Neuronal stem cell (in vitro differentiated cells): Measurements from ENCODE around the gene TBC1D22A.

Experiments
- DNase-seq: peaks from one replicate; pipeline ENCODE4 v3.0.0-alpha.2; 2013; ENCODE audit warnings: low spot score
- H2AFZ ChIP-seq: one replicate; pipeline ENCODE4 v1.6.1; 2013; ENCODE audit warnings: mild to moderate bottlenecking, low read length, inconsistent platforms
- H2AK5ac ChIP-seq: 2 replicates; pipeline ENCODE4 v1.6.1; 2013; ENCODE audit warnings: low read depth, mild to moderate bottlenecking, inconsistent platforms, low read length, moderate library complexity, mixed read lengths
- H2BK120ac ChIP-seq: 2 replicates; pipeline ENCODE4 v1.6.1; 2013; ENCODE audit warnings: low read depth, mild to moderate bottlenecking, inconsistent platforms, low read length, moderate library complexity, mixed read lengths
- H2BK12ac ChIP-seq: one replicate; pipeline ENCODE4 v1.6.1; 2013; ENCODE audit warnings: low read length, inconsistent platforms
- H2BK15ac ChIP-seq: 2 replicates; pipeline ENCODE4 v1.6.1; 2013; ENCODE audit warnings: mild to moderate bottlenecking, low read length, inconsistent platforms, mixed read lengths
- H2BK5ac ChIP-seq: one replicate; pipeline ENCODE4 v1.6.1; 2013; ENCODE audit warnings: inconsistent platforms, mild to moderate bottlenecking, low read length, moderate library complexity
- H3K14ac ChIP-seq: one replicate; pipeline ENCODE4 v1.6.1; 2013; ENCODE audit warnings: low read length, inconsistent platforms
- H3K18ac ChIP-seq: 2 replicates; pipeline ENCODE4 v1.6.1; 2013; ENCODE audit warnings: low read length, inconsistent platforms
- H3K23ac ChIP-seq: 2 replicates; pipeline ENCODE4 v1.6.1; 2013; ENCODE audit warnings: low read depth, mild to moderate bottlenecking, mixed read lengths, low read length, inconsistent platforms; ENCODE audit not compliant: poor library complexity
- H3K27ac ChIP-seq: replicated peaks from 3 replicates; pipeline ENCODE4 v1.5.1; 2013; ENCODE audit warnings: low read length, inconsistent platforms
- H3K27me3 ChIP-seq, 3 experiments: 2 replicates each; pipeline ENCODE4 v1.6.1; 2013; ENCODE audit warnings: low read length in 3 of 3, mild to moderate bottlenecking in 2 of 3, inconsistent platforms in 1 of 3, low read depth in 1 of 3, mixed read lengths in 1 of 3, moderate library complexity in 1 of 3; ENCODE audit not compliant: control insufficient read depth in 3 of 3, insufficient read depth in 3 of 3
- H3K36me3 ChIP-seq, 2 donors: replicated peaks in 1 of 2; 2 replicates each; pipeline ENCODE4 v1.6.1; 2013; ENCODE audit warnings: low read length in 2 of 2; ENCODE audit not compliant: control insufficient read depth in 2 of 2, insufficient read depth in 2 of 2
- H3K4ac ChIP-seq: 2 replicates; pipeline ENCODE4 v1.6.1; 2013; ENCODE audit warnings: inconsistent platforms, mild to moderate bottlenecking, low read length, moderate library complexity
- H3K4me1 ChIP-seq, 2 donors: 1 replicate in 1 of 2; 2 replicates in 1 of 2; pipeline ENCODE4 v1.6.1; 2013; ENCODE audit warnings: low read length in 2 of 2, low read depth in 1 of 2; ENCODE audit not compliant: control insufficient read depth in 2 of 2, insufficient read depth in 1 of 2
- H3K4me2 ChIP-seq: one replicate; pipeline ENCODE4 v1.6.1; 2013; ENCODE audit warnings: mild to moderate bottlenecking, low read length, inconsistent platforms; ENCODE audit not compliant: insufficient read depth, poor library complexity, severe bottlenecking
- H3K4me3 ChIP-seq, 2 donors: 2 replicates each; pipeline ENCODE4 v1.5.1; 2013; ENCODE audit warnings: low read length in 2 of 2, mild to moderate bottlenecking in 2 of 2, inconsistent platforms in 1 of 2, moderate library complexity in 1 of 2
- H3K79me1 ChIP-seq: one replicate; pipeline ENCODE4 v1.6.1; 2013; ENCODE audit warnings: low read depth, mild to moderate bottlenecking, inconsistent platforms, low read length, moderate library complexity
- H3K9ac ChIP-seq: one replicate; pipeline ENCODE4 v1.6.1; 2013; ENCODE audit warnings: mild to moderate bottlenecking, low read depth, low read length, inconsistent platforms; ENCODE audit not compliant: poor library complexity
- H3K9me3 ChIP-seq, 2 donors: replicated peaks in 1 of 2; 2 replicates each; pipeline versions ENCODE3 to v1.6.1; 2013; ENCODE audit warnings: low read length in 2 of 2, mild to moderate bottlenecking in 2 of 2, inconsistent platforms in 1 of 2, low read depth in 1 of 2, mixed read lengths in 1 of 2, moderate library complexity in 1 of 2; ENCODE audit not compliant: control insufficient read depth in 2 of 2, insufficient read depth in 1 of 2
- H4K8ac ChIP-seq: one replicate; pipeline ENCODE4 v1.6.1; 2013; ENCODE audit warnings: low read depth, mild to moderate bottlenecking, inconsistent platforms, low read length, moderate library complexity
- H4K91ac ChIP-seq: one replicate; pipeline ENCODE4 v1.6.1; 2013; ENCODE audit warnings: low read length, low read depth, mild to moderate bottlenecking, inconsistent platforms; ENCODE audit not compliant: poor library complexity
- WGBS, 2 donors: extraction: QIAGEN DNeasy Blood & Tissue Kit; methylation state at CpG; one replicate each; pipeline ENCODE4 v1.1.7; 2013; ENCODE audit warnings: missing lambda C conversion rate in 2 of 2, mixed read lengths in 1 of 2; ENCODE audit not compliant: insufficient read length in 2 of 2, insufficient replicate concordance in 1 of 2; ENCODE audit errors: extremely low coverage in 2 of 2; 5-methylcytosine and 5-hydroxymethylcytosine counted together

Gene TBC1D22A

DNA sequence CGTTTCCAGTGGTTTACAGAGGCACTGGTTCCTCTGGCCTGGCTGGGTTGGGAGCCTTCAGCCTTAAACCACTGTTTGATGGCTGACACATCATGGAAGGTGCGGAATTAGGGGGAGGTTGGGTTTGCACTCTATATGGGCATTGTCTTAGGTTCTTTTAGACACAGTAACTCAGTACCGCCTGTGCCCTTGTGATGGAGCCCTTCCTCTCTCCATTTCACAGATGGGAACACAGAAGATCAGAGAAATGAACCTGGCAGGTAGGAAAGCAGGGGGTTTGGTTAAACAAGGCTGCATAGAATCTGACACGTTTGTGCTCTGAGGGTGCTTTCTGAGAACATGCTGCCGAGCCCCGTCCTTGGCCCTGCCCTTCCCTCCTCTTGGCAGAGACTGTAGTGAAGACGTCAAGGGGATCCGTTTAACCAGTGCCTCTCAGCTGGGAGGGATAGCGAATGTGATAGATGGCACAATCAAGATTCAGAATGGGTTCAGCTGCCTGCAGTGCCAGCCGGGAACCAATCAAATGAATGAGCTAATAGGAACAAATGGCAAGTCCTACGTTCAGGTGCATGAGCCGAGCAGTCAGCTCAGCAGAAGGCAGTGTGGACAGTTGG, 228.6 kb downstream of the TBC1D22A start:
- H3K4me3 ChIP-seq, result no peak overlapping the region
- no peaks in the 10 kb centered on the region for H3K4me1 ChIP-seq
- H2BK120ac ChIP-seq, result no peak overlapping the region
- H2AK5ac ChIP-seq, result no peak overlapping the region
- H3K9me3 ChIP-seq, result peaks cover 0 to 6% of the 10 kb centered on the region in 2 donors
- H4K8ac ChIP-seq, result no peak overlapping the region
- no peak overlapping the region for H2BK15ac ChIP-seq
- no peak overlapping the region for H3K9ac ChIP-seq
- no peak overlapping the region for H3K27ac ChIP-seq
- H3K4ac ChIP-seq, result no peak overlapping the region
- no peak overlapping the region for H3K4me2 ChIP-seq
- H3K18ac ChIP-seq, result peak overlapping the region; percentile 54
- DNase-seq, result no peak
- H3K79me1 ChIP-seq, result no peaks in the 10 kb centered on the region
- peak overlapping the region; percentile 80 for H2BK12ac ChIP-seq
- no peak overlapping the region for H2BK5ac ChIP-seq
- no peaks in the 10 kb centered on the region for H3K27me3 ChIP-seq
- H3K14ac ChIP-seq, result no peak overlapping the region
- no CpG with 5 or more reads among the region's 12 CpGs for WGBS, 2 donors
- no peak overlapping the region for H4K91ac ChIP-seq
- H2AFZ ChIP-seq, result no peak overlapping the region
- no peak overlapping the region for H3K23ac ChIP-seq
- H3K36me3 ChIP-seq, result peaks cover 0 to 4% of the 10 kb centered on the region in 2 donors

DNA sequence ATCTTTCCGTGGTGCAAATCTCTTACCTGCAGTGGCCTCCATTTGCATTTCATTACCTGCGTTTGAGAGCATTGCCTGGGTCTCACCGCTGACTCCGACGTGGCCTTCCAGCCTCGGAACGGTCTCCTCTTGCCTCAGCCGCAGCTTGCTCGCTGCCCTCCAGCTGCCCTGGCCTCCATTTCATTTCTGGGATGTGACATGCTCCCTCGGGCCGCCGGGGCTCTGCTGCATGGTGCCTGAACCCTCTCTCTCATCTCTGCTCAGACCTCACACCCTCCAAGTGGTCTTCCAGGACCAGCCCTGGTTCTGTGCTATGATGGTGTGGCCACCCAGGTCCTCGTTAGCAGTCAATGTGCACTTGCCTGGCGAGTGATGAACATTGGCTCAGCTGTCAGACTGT, 229.2 kb downstream of the TBC1D22A start:
- no peak overlapping the region for H3K4me2 ChIP-seq
- WGBS, 2 donors, result no CpG with 5 or more reads among the region's 14 CpGs

DNA sequence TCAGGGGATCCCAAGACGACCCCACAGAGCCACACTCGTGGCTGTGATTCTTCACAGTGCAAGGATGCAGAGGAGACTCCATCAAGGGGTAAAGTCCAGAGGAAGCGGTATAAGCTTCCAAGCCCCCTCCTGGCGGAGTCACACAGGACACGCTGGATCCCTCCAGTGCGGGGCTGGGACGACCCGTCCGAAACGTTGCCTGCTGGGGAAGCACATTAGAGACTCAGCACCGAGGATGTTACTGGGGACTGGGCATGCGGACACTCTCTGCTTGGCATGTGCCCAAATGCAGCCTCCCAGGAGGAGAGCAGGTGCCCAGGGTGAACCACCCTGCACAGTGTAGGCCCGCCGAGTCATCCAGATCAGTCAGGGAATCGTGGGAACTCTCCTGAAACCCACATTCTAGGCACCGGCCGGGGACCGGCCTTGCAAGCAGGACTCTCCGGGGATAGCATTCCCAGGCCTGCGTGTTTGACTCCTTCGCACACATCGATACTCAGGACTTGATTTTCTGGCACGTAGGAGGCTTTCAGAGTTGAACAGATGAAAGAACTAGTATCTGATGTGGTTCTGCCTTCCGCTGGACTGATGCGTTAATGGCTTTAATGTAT, 229.8 kb downstream of the TBC1D22A start:
- no peak overlapping the region for H3K9ac ChIP-seq
- H2BK5ac ChIP-seq, result no peak overlapping the region
- whole genome bisulfite sequencing, 2 donors, result no CpG with 5 or more reads among the region's 25 CpGs

More for the DNA sequence above, 229.2 kb downstream of the TBC1D22A start:
- Histone ChIP-seq H3K9me3 (peaks cover 0 to 6% of the 10 kb centered on the region in 2 donors), H3K4ac (no peak overlapping the region), H2BK15ac (no peak overlapping the region), H3K4me3 (no peak overlapping the region), H3K18ac (no peak overlapping the region), H3K23ac (no peak overlapping the region), H3K36me3 (peaks cover 0 to 4% of the 10 kb centered on the region in 2 donors), H2AK5ac (no peak overlapping the region), H3K14ac (no peak overlapping the region), H4K91ac (no peak overlapping the region), H3K9ac (no peak overlapping the region), H3K27ac (no peak overlapping the region), H2BK5ac (no peak overlapping the region), H3K27me3 (no peaks in the 10 kb centered on the region), H3K4me1 (no peaks in the 10 kb centered on the region), H3K79me1 (no peaks in the 10 kb centered on the region), H2BK12ac (no peak overlapping the region), H4K8ac (no peak overlapping the region), H2BK120ac (no peak overlapping the region), H2AFZ (no peak overlapping the region)
- DNase-seq, result no peak

DNA sequence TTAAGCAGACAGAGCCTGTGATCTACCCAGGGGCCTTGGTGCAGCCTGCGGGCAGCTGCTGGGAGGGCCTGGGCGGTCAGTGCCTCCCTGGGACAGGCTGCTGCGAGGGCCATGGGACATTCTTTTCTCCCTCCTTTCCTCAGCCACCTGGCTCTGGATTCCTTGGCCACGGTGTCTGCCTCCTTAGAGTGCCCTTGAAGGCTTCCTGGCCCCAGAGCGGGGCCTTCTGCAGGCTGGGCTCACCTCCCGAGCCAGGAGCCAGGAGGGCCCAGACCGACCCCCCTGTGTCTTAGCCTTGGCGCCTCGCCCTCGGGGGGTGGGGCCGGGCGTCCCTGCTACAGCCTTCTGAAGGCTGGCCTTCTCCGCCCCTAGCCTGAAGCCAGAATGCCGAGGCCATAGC, 231.2 kb downstream of the TBC1D22A start:
- Histone ChIP-seq H2AK5ac (no peak overlapping the region), H3K4me1 (no peaks in the 10 kb centered on the region), H3K4ac (no peak overlapping the region), H3K14ac (no peak overlapping the region), H3K4me2 (no peak overlapping the region), H3K9ac (no peak overlapping the region), H2BK5ac (no peak overlapping the region), H3K36me3 (peaks cover 0 to 4% of the 10 kb centered on the region in 2 donors), H3K23ac (no peak overlapping the region), H2BK12ac (no peak overlapping the region), H3K18ac (no peak overlapping the region), H2AFZ (no peak overlapping the region), H4K91ac (no peak overlapping the region), H4K8ac (no peak overlapping the region), H3K27me3 (no peaks in the 10 kb centered on the region), H3K79me1 (no peaks in the 10 kb centered on the region), H3K4me3 (peak overlapping the region in 1 of 2 donors; percentile 37), H2BK120ac (no peak overlapping the region), H3K27ac (no peak overlapping the region), H2BK15ac (no peak overlapping the region), H3K9me3 (no peaks in the 10 kb centered on the region)
- WGBS, 2 donors, result no CpG with 5 or more reads among the region's 14 CpGs
- DNase-seq, result no peak

More for the DNA sequence above, 229.8 kb downstream of the TBC1D22A start:
- DNase-seq, result no peak
- no peak overlapping the region for H3K27ac ChIP-seq
- no peak overlapping the region for H4K8ac ChIP-seq
- no peak overlapping the region for H4K91ac ChIP-seq
- H2AK5ac ChIP-seq, result no peak overlapping the region
- H3K4me2 ChIP-seq, result no peak overlapping the region
- no peaks in the 10 kb centered on the region for H3K27me3 ChIP-seq
- H3K4ac ChIP-seq, result no peak overlapping the region
- H2BK12ac ChIP-seq, result no peak overlapping the region
- no peaks in the 10 kb centered on the region for H3K79me1 ChIP-seq
- no peak overlapping the region for H2AFZ ChIP-seq
- H3K4me3 ChIP-seq, result no peak overlapping the region
- H2BK120ac ChIP-seq, result no peak overlapping the region
- H3K18ac ChIP-seq, result no peak overlapping the region
- H3K9me3 ChIP-seq, result peaks cover 0 to 4% of the 10 kb centered on the region in 2 donors
- no peak overlapping the region for H3K14ac ChIP-seq
- no peaks in the 10 kb centered on the region for H3K4me1 ChIP-seq
- peak overlapping the region; percentile 17 for H3K23ac ChIP-seq
- H3K36me3 ChIP-seq, result peaks cover 0 to 4% of the 10 kb centered on the region in 2 donors
- H2BK15ac ChIP-seq, result no peak overlapping the region
